Daoy (cell line): ENCODE data around the gene CLEC4A. TPM values are rescaled to one million over a fixed set of nuclear protein-coding genes. Genes with fewer than 3 reads are reported as not detected.
"Not testable (repeated sequence)": the region's sequence is repeated elsewhere in the genome, so short reads cannot be mapped to it uniquely, and the experiment has no call there.

Experiments
- DNase-seq: peaks from one replicate; pipeline ENCODE4 v3.0.0-alpha.2; 2015; ENCODE audit warnings: low read depth
- total RNA-seq: library from RNA; depleted of rRNA; stranded (reverse); fragments of >200 nt; shearing (Covaris generic); gene quantifications from 2 replicates; pipeline ENCODE4 v1.2.3, GENCODE V29; 2014

Gene CLEC4A
- total RNA-seq, 1 experiment from 2014 or later = not detected

- not testable (repeated sequence) for DNase-seq
These were observed 10.4 kb downstream of the CLEC4A start for GRCh38 chr12:8133636-8134397.

GRCh38 chr12:8134398-8134930, 11.0 kb downstream of the CLEC4A start:
- DNase-seq = not testable (repeated sequence)

- DNase-seq = not testable (repeated sequence)
These were observed 18.2 kb downstream of the CLEC4A start for GRCh38 chr12:8141647-8142046.

GRCh38 chr12:8143261-8143660, 19.8 kb downstream of the CLEC4A start:
- DNase-seq = no peak

- peak; percentile 83 for DNase-seq
These were observed 22.5 kb downstream of the CLEC4A start for GRCh38 chr12:8145754-8146441.

- DNase-seq = no peak
These were observed 23.0 kb downstream of the CLEC4A start for GRCh38 chr12:8146442-8146771.

GRCh38 chr12:8154526-8154925, 31.1 kb downstream of the CLEC4A start:
- no peak for DNase-seq

GRCh38 chr12:8156416-8156815, 33.0 kb downstream of the CLEC4A start:
- no peak for DNase-seq

GRCh38 chr12:8156845-8157244, 33.4 kb downstream of the CLEC4A start, which contains the start of gene ZNF705A:
ZNF705A (plus strand) TSS chr12:8157015; CDS start chr12:8172626, 15,611 bp downstream.
- peak; percentile 61 for DNase-seq

GRCh38 chr12:8157484-8158198, 34.2 kb downstream of the CLEC4A start:
- DNase-seq = no peak

- DNase-seq = not testable (repeated sequence)
These were observed 49.5 kb downstream of the CLEC4A start for GRCh38 chr12:8172911-8173310.

- DNase-seq = peak; percentile 82
These were observed 56.7 kb downstream of the CLEC4A start for GRCh38 chr12:8179989-8180585.

GRCh38 chr12:8181271-8181670, 57.9 kb downstream of the CLEC4A start:
- DNase-seq = not testable (repeated sequence)

- DNase-seq = not testable (repeated sequence)
These were observed 59.5 kb downstream of the CLEC4A start for GRCh38 chr12:8182923-8183322.

- DNase-seq = not testable (repeated sequence)
These were observed 59.9 kb downstream of the CLEC4A start for GRCh38 chr12:8183346-8183745.

GRCh38 chr12:8184206-8184605, 60.8 kb downstream of the CLEC4A start:
- DNase-seq = not testable (repeated sequence)

GRCh38 chr12:8188088-8188487, 64.7 kb downstream of the CLEC4A start:
- not testable (repeated sequence) for DNase-seq
